Common myeloid progenitor, CD34-positive (primary cell): ENCODE measurements around the gene PROZ.

Source experiments
- CTCF ChIA-PET: fragments of 350-600 bp; sonication (Branson Sonifier 250); formaldehyde crosslinking; loops from one replicate; lab custom pipeline; 2021; ENCODE audit warnings: antibody characterized with exemption; lab: Charles Lee
- POLR2A ChIA-PET: fragments of 350-600 bp; sonication (Branson Sonifier 250); formaldehyde crosslinking; loops from one replicate; lab custom pipeline; 2021; ENCODE audit warnings: antibody characterized with exemption; lab: Charles Lee
- DNase-seq, 3 donors: peaks; one replicate each; pipeline versions ENCODE4 v3.0.0 to v3.0.0-alpha.2; 2013
- H3K27ac ChIP-seq, 2 experiments: 1 replicate in 1 of 2; 2 replicates in 1 of 2; pipeline ENCODE4 v1.7.0; 2013; ENCODE audit warnings: inconsistent platforms in 2 of 2, low read length in 2 of 2, mild to moderate bottlenecking in 2 of 2, low read depth in 1 of 2, moderate library complexity in 1 of 2; ENCODE audit not compliant: severe bottlenecking in 2 of 2, insufficient read depth in 1 of 2, poor library complexity in 1 of 2
- H3K27me3 ChIP-seq, 5 experiments: replicated peaks in 2 of 5; 1 replicate in 3 of 5; 2 replicates in 2 of 5; pipeline versions ENCODE4 v1.6.1 to v1.7.0; 2013; ENCODE audit warnings: low read length in 4 of 5, mild to moderate bottlenecking in 2 of 5, moderate library complexity in 2 of 5, inconsistent platforms in 1 of 5; ENCODE audit not compliant: insufficient read depth in 5 of 5, control insufficient read depth in 4 of 5
- H3K36me3 ChIP-seq, 4 experiments: 1 replicate in 2 of 4; 2 replicates in 2 of 4; pipeline versions ENCODE4 v1.6.1 to v1.7.0; 2013; ENCODE audit warnings: low read length in 3 of 4, control low read depth in 1 of 4, mild to moderate bottlenecking in 1 of 4; ENCODE audit not compliant: control insufficient read depth in 4 of 4, insufficient read depth in 4 of 4
- H3K4me1 ChIP-seq, 4 experiments: 1 replicate in 3 of 4; 2 replicates in 1 of 4; pipeline versions ENCODE4 v1.6.1 to v1.7.1; 2013; ENCODE audit warnings: low read length in 3 of 4, mild to moderate bottlenecking in 3 of 4, control low read depth in 1 of 4, inconsistent platforms in 1 of 4, moderate library complexity in 1 of 4; ENCODE audit not compliant: control insufficient read depth in 4 of 4, insufficient read depth in 4 of 4; ENCODE audit errors: control extremely low read depth in 1 of 4
- H3K4me3 ChIP-seq, 7 experiments: 1 replicate in 4 of 7; 2 replicates in 3 of 7; pipeline versions ENCODE4 v1.5.1 to v1.7.0; 2013; ENCODE audit warnings: mild to moderate bottlenecking in 7 of 7, low read length in 6 of 7, moderate library complexity in 6 of 7, inconsistent platforms in 2 of 7, low read depth in 2 of 7, control low read depth in 1 of 7; ENCODE audit not compliant: insufficient read depth in 4 of 7, control insufficient read depth in 1 of 7; ENCODE audit errors: extremely low read depth in 1 of 7
- H3K9me3 ChIP-seq, 5 experiments: 1 replicate in 4 of 5; 2 replicates in 1 of 5; pipeline versions ENCODE4 v1.6.1 to v1.7.1; 2013; ENCODE audit warnings: low read length in 4 of 5, mild to moderate bottlenecking in 2 of 5, inconsistent platforms in 1 of 5, low read depth in 1 of 5, moderate library complexity in 1 of 5; ENCODE audit not compliant: control insufficient read depth in 4 of 5, insufficient read depth in 2 of 5; ENCODE audit errors: control extremely low read depth in 1 of 5
- WGBS: methylation state at CpG from one replicate; pipeline ENCODE4 v1.1.5; 2013; ENCODE audit not compliant: insufficient coverage; 5-methylcytosine and 5-hydroxymethylcytosine counted together

Gene PROZ

GRCh38 chr13:113139577-113139976 is 18.9 kb upstream of the PROZ start:
- CTCF ChIA-PET, result no interaction called here
- POLR2A ChIA-PET, result no interaction called here
- no peaks in the 10 kb centered on the region for H3K4me1 ChIP-seq

GRCh38 chr13:113140677-113141600 is 17.5 kb upstream of the PROZ start:
- Histone ChIP-seq H3K27ac (no peak overlapping the region), H3K36me3 (no peaks in the 10 kb centered on the region), H3K4me3 (no peak overlapping the region), H3K27me3 (peaks cover 0 to 5% (median 4%) of the 10 kb centered on the region in 5 experiments), H3K9me3 (no peaks in the 10 kb centered on the region), H3K4me1 (no peaks in the 10 kb centered on the region)
- CTCF ChIA-PET, result interaction anchor here (1.4 to 1.8 kb wide), 2 partner anchors 9 to 13 kb away, joined by 5 to 6 read pairs; no protein-coding TSS in a partner anchor
- WGBS, result 96% methylated on average over 20 of the region's 26 CpGs
- DNase-seq, result no peak
- POLR2A ChIA-PET, result no interaction called here

More at GRCh38 chr13:113139577-113139976, 18.9 kb upstream of the PROZ start:
- Histone ChIP-seq H3K4me3 (no peak overlapping the region), H3K27ac (no peak overlapping the region), H3K27me3 (peaks cover 0 to 5% (median 4%) of the 10 kb centered on the region in 5 experiments), H3K9me3 (no peaks in the 10 kb centered on the region), H3K36me3 (no peaks in the 10 kb centered on the region)
- DNase-seq, result no peak
- WGBS, result 95% methylated on average over 4 of the region's 5 CpGs

- ChIA-PET POLR2A (no interaction called here), CTCF (interaction anchor here (1.4 to 1.8 kb wide), 2 partner anchors 10 to 13 kb away, joined by 5 to 6 read pairs; no protein-coding TSS in a partner anchor)
- no peaks in the 10 kb centered on the region for H3K4me1 ChIP-seq
- no peaks in the 10 kb centered on the region for H3K36me3 ChIP-seq
- peaks cover 0 to 5% (median 4%) of the 10 kb centered on the region in 5 experiments for H3K27me3 ChIP-seq
- WGBS, result 98% methylated on average over 14 of the region's 18 CpGs
- H3K4me3 ChIP-seq, result no peak overlapping the region
- no peak for DNase-seq
- no peak overlapping the region for H3K27ac ChIP-seq
- H3K9me3 ChIP-seq, result no peaks in the 10 kb centered on the region
Observed at GRCh38 chr13:113141601-113141970, 16.9 kb upstream of the PROZ start.

- no peaks in the 10 kb centered on the region for H3K4me1 ChIP-seq
- H3K4me3 ChIP-seq, result no peak overlapping the region
- 92% methylated on average over 5 of the region's 7 CpGs for WGBS
- no peaks in the 10 kb centered on the region for H3K9me3 ChIP-seq
- ChIA-PET CTCF (interaction anchor here (1.8 kb wide), 1 partner anchor 14 kb away, joined by 5 read pairs; no protein-coding TSS in a partner anchor), POLR2A (no interaction called here)
- H3K27ac ChIP-seq, result no peak overlapping the region
- DNase-seq, result no peak
- peaks cover 0 to 2% (median under 1%) of the 10 kb centered on the region in 5 experiments for H3K27me3 ChIP-seq
- no peaks in the 10 kb centered on the region for H3K36me3 ChIP-seq
Observed at GRCh38 chr13:113142876-113143275, 15.6 kb upstream of the PROZ start.

- ChIA-PET POLR2A (no interaction called here), CTCF (no interaction called here)
- no peak for DNase-seq
- H3K27me3 ChIP-seq, result peaks cover 0 to 2% (median 0%) of the 10 kb centered on the region in 5 experiments
- WGBS, result 95% methylated on average over 37 of the region's 39 CpGs
- H3K4me1 ChIP-seq, result no peaks in the 10 kb centered on the region
- H3K36me3 ChIP-seq, result no peaks in the 10 kb centered on the region
- no peak overlapping the region for H3K27ac ChIP-seq
- no peak overlapping the region for H3K4me3 ChIP-seq
- H3K9me3 ChIP-seq, result no peaks in the 10 kb centered on the region
Observed at GRCh38 chr13:113143466-113144254, 14.8 kb upstream of the PROZ start.

- WGBS, result 93% methylated on average over 4 of the region's 12 CpGs
- POLR2A ChIA-PET, result no interaction called here
Observed at GRCh38 chr13:113144255-113144629, 14.2 kb upstream of the PROZ start.

More at GRCh38 chr13:113144255-113144629, 14.2 kb upstream of the PROZ start:
- no peaks in the 10 kb centered on the region for H3K4me1 ChIP-seq
- no peaks in the 10 kb centered on the region for H3K9me3 ChIP-seq
- CTCF ChIA-PET, result no interaction called here
- H3K36me3 ChIP-seq, result no peaks in the 10 kb centered on the region
- DNase-seq, result no peak
- H3K27ac ChIP-seq, result no peak overlapping the region
- H3K4me3 ChIP-seq, result no peak overlapping the region
- H3K27me3 ChIP-seq, result no peaks in the 10 kb centered on the region
